BE2C (cell line): ENCODE measurements around the gene CX3CL1.
"Not testable (repeated sequence)": the region's sequence is repeated elsewhere in the genome, so short reads cannot be mapped to it uniquely, and the experiment has no call there.

Experiments used
- DNase-seq: peaks from one replicate; pipeline ENCODE4 v3.0.0-alpha.2; 2020
- H3K27me3 ChIP-seq: fragments of 250-450 bp; sonication (Bioruptor Pico); 2 replicates; pipeline ENCODE4 v1.5.1; 2020; ENCODE audit warnings: mild to moderate bottlenecking
- H3K36me3 ChIP-seq: fragments of 250-450 bp; sonication (Bioruptor Pico); 2 replicates; pipeline ENCODE4 v1.5.1; 2020; ENCODE audit warnings: mild to moderate bottlenecking
- H3K4me1 ChIP-seq: fragments of 250-450 bp; sonication (Bioruptor Pico); 2 replicates; pipeline ENCODE4 v1.5.1; 2020
- H3K4me3 ChIP-seq: 2 replicates; pipeline ENCODE4 v1.5.1; 2011; ENCODE audit warnings: low read depth, low read length
- H3K9me3 ChIP-seq: fragments of 250-450 bp; sonication (Bioruptor Pico); 2 replicates; pipeline ENCODE4 v1.5.1; 2020
- CTCF ChIP-seq: IDR thresholded peaks from 2 replicates; pipeline ENCODE4 v1.5.1; 2012; ENCODE audit warnings: mild to moderate bottlenecking, low read depth, low read length

Gene CX3CL1

GRCh38 chr16:57371494-57372371 lies 557 bp upstream of the CX3CL1 start:
- Histone ChIP-seq H3K36me3 (no peaks in the 10 kb centered on the region), H3K4me3 (peak overlapping the region; percentile 81), H3K27me3 (no peaks in the 10 kb centered on the region), H3K4me1 (peaks cover 17% of the 10 kb centered on the region), H3K9me3 (no peaks in the 10 kb centered on the region)
- no peak for TF ChIP-seq CTCF
- no peak for DNase-seq

- no peaks in the 10 kb centered on the region for H3K36me3 ChIP-seq
- TF ChIP-seq CTCF, result no peak
- no peaks in the 10 kb centered on the region for H3K27me3 ChIP-seq
- peak overlapping the region; percentile 81 for H3K4me3 ChIP-seq
- peak; percentile 30 for DNase-seq
- no peaks in the 10 kb centered on the region for H3K9me3 ChIP-seq
- peaks cover 27% of the 10 kb centered on the region for H3K4me1 ChIP-seq
Observed at GRCh38 chr16:57373117-57373947, 1.0 kb downstream of the CX3CL1 start.

- no peak for DNase-seq
- H3K27me3 ChIP-seq, result no peaks in the 10 kb centered on the region
- TF ChIP-seq CTCF, result no peak
- H3K4me1 ChIP-seq, result peaks cover 27% of the 10 kb centered on the region
- H3K9me3 ChIP-seq, result no peaks in the 10 kb centered on the region
- H3K36me3 ChIP-seq, result no peaks in the 10 kb centered on the region
- H3K4me3 ChIP-seq, result peak overlapping the region; percentile 81
Observed at GRCh38 chr16:57374067-57374534, 1.8 kb downstream of the CX3CL1 start.

- H3K27me3 ChIP-seq, H3K9me3 ChIP-seq, H3K4me3 ChIP-seq, H3K36me3 ChIP-seq, DNase-seq: not testable (repeated sequence)
- peaks cover 31% of the 10 kb centered on the region for H3K4me1 ChIP-seq
Observed at GRCh38 chr16:57374925-57375465, 2.7 kb downstream of the CX3CL1 start.

GRCh38 chr16:57376313-57376818 lies 4.1 kb downstream of the CX3CL1 start:
- Histone ChIP-seq H3K36me3 (peaks cover 16% of the 10 kb centered on the region), H3K27me3 (no peaks in the 10 kb centered on the region), H3K4me1 (peaks cover 30% of the 10 kb centered on the region), H3K4me3 (no peak overlapping the region), H3K9me3 (no peaks in the 10 kb centered on the region)
- no peak for TF ChIP-seq CTCF
- DNase-seq, result no peak

GRCh38 chr16:57377080-57377841 lies 5.0 kb downstream of the CX3CL1 start:
- peaks cover 26% of the 10 kb centered on the region for H3K4me1 ChIP-seq
- no peaks in the 10 kb centered on the region for H3K27me3 ChIP-seq
- peaks cover 23% of the 10 kb centered on the region for H3K36me3 ChIP-seq
- H3K4me3 ChIP-seq, result peak overlapping the region; percentile 30
- no peaks in the 10 kb centered on the region for H3K9me3 ChIP-seq
- DNase-seq, result peak; percentile 88
- TF ChIP-seq CTCF, result no peak
